Adipocyte (in vitro differentiated cells): ENCODE measurements around the gene PLA2R1.

Experiments
- DNase-seq: peaks from one replicate; pipeline ENCODE4 v3.0.0-alpha.2; 2015; ENCODE audit warnings: low read depth
- H3K27me3 ChIP-seq: replicated peaks from 2 replicates; pipeline ENCODE4 v1.7.0; 2013; ENCODE audit warnings: mild to moderate bottlenecking, low read length, moderate library complexity; ENCODE audit not compliant: control insufficient read depth, insufficient read depth
- H3K36me3 ChIP-seq: 2 replicates; pipeline ENCODE4 v1.7.0; 2013; ENCODE audit warnings: low read length, mild to moderate bottlenecking, moderate library complexity; ENCODE audit not compliant: control insufficient read depth, insufficient read depth, severe bottlenecking
- H3K4me1 ChIP-seq: 2 replicates; pipeline ENCODE4 v1.7.0; 2013; ENCODE audit warnings: mild to moderate bottlenecking, low read length, moderate library complexity; ENCODE audit not compliant: control insufficient read depth, insufficient read depth
- H3K4me3 ChIP-seq: 2 replicates; pipeline ENCODE4 v1.7.0; 2013; ENCODE audit warnings: mild to moderate bottlenecking, low read length, moderate library complexity
- H3K9ac ChIP-seq: 2 replicates; pipeline ENCODE4 v1.7.0; 2013; ENCODE audit warnings: mild to moderate bottlenecking, low read length, moderate library complexity
- H3K9me3 ChIP-seq: 2 replicates; pipeline ENCODE4 v1.7.0; 2013; ENCODE audit warnings: mild to moderate bottlenecking, low read length, moderate library complexity; ENCODE audit not compliant: control insufficient read depth

The PLA2R1 gene

DNA sequence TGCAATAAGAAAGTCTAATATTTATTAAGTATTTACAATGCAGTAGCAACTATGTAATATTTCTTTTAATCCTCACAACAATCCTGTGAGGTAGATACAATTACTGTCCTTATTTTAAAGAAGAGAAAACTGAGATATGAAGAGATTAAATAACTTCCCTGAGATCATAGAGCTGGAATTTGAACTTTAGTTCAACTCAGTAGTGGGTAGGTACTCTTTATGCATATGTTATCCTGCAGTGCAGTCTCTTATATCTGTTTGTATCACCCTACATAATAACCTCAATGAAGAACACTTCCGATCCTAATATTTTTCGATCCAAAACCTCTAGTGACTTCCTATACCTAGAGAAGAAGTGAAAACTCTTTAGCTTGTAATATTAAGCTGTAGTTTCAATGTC, 64.2 kb downstream of the PLA2R1 start:
- no peaks in the 10 kb centered on the region for H3K27me3 ChIP-seq
- DNase-seq, result no peak
- H3K36me3 ChIP-seq, result peaks cover 24% of the 10 kb centered on the region
- H3K4me1 ChIP-seq, result peaks cover 16% of the 10 kb centered on the region
- H3K9me3 ChIP-seq, result peaks cover 24% of the 10 kb centered on the region
- H3K4me3 ChIP-seq, result no peak overlapping the region
- H3K9ac ChIP-seq, result no peak overlapping the region

DNA sequence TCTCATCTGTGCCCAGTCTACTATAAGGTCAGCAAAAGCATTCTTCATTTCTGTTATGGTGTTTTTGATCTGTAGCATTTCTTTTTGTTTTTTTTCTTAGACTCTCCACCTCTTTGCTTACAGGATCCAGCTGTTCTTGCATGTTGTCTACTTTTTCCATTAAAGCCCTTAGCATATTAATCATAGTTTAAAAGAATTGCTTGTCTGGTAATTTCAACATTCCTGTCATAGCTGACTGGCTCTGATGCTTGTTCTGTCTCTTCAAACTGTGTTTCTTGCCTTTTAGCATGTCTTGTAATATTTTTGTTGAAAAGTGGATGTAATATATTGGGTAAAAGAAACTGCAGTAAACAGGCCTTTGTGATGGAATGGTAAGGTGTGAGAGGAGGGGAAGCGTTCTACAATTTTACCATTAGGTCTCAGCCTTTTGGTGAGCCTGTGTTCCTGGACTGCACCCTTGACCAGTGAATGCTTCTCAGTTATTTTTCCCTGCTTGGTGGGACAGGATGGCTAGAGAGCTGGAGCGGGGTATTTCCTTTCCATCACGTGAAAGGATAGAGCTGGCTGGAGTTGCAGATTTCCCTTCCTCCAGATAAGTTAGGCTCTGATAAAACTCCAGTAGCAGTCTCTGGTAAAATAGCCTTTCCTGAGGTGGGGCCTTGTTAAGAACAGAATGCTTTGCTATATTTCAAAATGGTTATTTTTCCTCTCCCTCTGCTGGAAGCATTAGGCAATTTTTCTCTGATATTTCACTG, 65.4 kb downstream of the PLA2R1 start:
- H3K27me3 ChIP-seq, result no peaks in the 10 kb centered on the region
- peak overlapping the region; percentile 51 for H3K4me3 ChIP-seq
- H3K9ac ChIP-seq, result peak overlapping the region; percentile 32
- peaks cover 16% of the 10 kb centered on the region for H3K4me1 ChIP-seq
- peak; percentile 81 for DNase-seq
- peaks cover 20% of the 10 kb centered on the region for H3K36me3 ChIP-seq
- peaks cover 24% of the 10 kb centered on the region for H3K9me3 ChIP-seq

DNA sequence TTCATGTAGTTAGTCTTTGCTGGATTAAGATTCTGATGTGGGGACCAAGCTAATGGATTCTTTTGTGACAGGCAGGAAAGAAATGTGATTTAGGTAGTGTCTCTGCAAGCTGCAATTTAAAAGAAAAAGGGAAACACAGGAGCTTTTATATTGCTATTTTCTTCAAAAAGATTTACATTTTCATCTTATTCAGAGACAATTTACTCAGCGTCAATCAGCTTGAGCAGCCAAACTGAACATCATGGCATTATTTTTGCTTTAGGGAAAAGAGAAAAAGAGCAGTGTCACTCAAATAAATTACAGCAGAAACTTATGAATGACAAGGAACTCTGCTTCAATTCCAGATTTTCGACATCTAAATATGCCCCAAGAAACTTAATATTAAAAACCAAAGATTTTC, 67.4 kb downstream of the PLA2R1 start:
- Histone ChIP-seq H3K4me3 (no peak overlapping the region), H3K9ac (no peak overlapping the region)

DNA sequence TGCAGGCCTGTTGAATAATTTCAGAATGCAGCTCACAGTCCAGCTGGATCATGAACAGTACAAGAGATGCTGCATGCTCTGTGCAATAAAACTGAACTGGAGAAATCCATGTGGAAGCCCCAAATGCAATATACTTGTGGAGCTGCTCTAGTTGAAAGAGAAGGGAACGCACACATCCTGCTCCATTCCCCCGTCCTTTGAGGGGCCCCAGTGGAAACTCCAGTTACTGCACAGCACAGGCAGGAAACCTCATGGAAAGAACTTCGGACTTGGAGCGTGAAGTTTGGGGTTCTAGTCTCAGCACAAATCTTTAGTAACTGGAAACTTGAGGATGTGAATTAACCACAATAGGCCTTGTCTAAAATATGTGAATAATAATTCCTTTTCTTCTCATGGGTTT, 73.2 kb downstream of the PLA2R1 start:
- Histone ChIP-seq H3K9me3 (no peaks in the 10 kb centered on the region), H3K4me3 (no peak overlapping the region), H3K36me3 (peaks cover 14% of the 10 kb centered on the region), H3K4me1 (no peaks in the 10 kb centered on the region), H3K27me3 (no peaks in the 10 kb centered on the region), H3K9ac (no peak overlapping the region)
- DNase-seq, result no peak

More for the DNA sequence above, 67.4 kb downstream of the PLA2R1 start:
- Histone ChIP-seq H3K36me3 (peaks cover 12% of the 10 kb centered on the region), H3K27me3 (no peaks in the 10 kb centered on the region), H3K4me1 (peaks cover 16% of the 10 kb centered on the region), H3K9me3 (peaks cover 12% of the 10 kb centered on the region)
- no peak for DNase-seq

DNA sequence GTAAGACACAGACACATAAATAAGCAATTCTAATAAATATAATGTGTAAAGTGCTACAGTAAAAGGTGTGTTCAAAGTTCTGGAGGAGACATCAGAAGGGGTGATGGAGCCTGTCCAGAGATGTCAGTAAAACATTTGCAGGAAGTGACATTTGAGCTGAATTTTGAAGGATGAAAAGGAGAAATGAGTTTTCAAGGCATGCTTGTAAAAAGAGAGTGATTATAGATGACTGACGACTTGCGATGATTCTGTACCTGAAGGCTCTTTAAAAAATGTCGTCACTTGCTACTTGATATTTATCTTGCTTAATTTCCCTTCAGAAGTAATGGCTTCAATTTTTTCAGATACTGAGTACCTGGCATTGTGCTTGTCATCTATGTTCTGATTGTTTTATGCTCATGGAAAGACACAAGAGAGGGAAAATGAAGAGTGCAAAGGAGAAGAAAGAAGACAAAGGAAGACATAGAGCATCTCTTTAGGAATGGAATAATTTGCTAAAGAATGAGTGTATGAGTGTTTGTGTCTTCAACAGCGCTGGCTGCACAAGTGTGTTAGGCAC, 73.9 kb downstream of the PLA2R1 start:
- DNase-seq, result no peak
- no peak overlapping the region for H3K9ac ChIP-seq
- H3K27me3 ChIP-seq, result no peaks in the 10 kb centered on the region
- H3K4me3 ChIP-seq, result no peak overlapping the region
- H3K9me3 ChIP-seq, result no peaks in the 10 kb centered on the region
- peaks cover 2% of the 10 kb centered on the region for H3K4me1 ChIP-seq
- peaks cover 14% of the 10 kb centered on the region for H3K36me3 ChIP-seq

- Histone ChIP-seq H3K9me3 (no peaks in the 10 kb centered on the region), H3K4me1 (peaks cover 15% of the 10 kb centered on the region), H3K4me3 (no peak overlapping the region), H3K9ac (no peak overlapping the region), H3K27me3 (no peaks in the 10 kb centered on the region), H3K36me3 (peaks cover 14% of the 10 kb centered on the region)
- no peak for DNase-seq
Measured at GRCh38 chr2:159987181-159987580, 75.2 kb downstream of the PLA2R1 start.

DNA sequence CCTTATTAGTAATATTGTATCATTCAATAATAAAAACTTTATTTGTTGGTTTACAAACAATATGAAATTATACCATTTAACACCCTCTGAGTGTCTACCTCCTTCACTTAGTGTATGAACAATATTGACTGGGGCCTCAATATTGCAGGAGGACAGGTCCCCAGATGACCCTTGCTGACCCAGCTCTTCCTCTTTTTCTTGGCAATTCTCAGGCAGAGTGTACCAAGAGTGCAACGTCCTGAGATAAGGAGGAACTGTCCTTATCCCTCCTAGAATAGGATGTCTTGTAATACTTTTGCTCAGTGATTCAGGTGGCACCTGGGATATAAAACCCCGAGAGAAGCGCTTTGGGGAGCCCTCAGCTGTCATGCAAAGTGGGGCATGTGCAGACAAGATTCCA, 76.8 kb downstream of the PLA2R1 start:
- no peak overlapping the region for H3K4me3 ChIP-seq
- H3K9me3 ChIP-seq, result no peaks in the 10 kb centered on the region
- DNase-seq, result no peak
- no peaks in the 10 kb centered on the region for H3K27me3 ChIP-seq
- H3K36me3 ChIP-seq, result peaks cover 14% of the 10 kb centered on the region
- no peak overlapping the region for H3K9ac ChIP-seq
- peaks cover 20% of the 10 kb centered on the region for H3K4me1 ChIP-seq

- no peak for DNase-seq
- H3K36me3 ChIP-seq, result peaks cover 20% of the 10 kb centered on the region
Measured at GRCh38 chr2:159984034-159984433, 78.4 kb downstream of the PLA2R1 start.

GRCh38 chr2:159982842-159983785, 79.3 kb downstream of the PLA2R1 start:
- Histone ChIP-seq H3K9ac (peak overlapping the region; percentile 0), H3K4me1 (peaks cover 20% of the 10 kb centered on the region), H3K36me3 (peaks cover 25% of the 10 kb centered on the region), H3K4me3 (no peak overlapping the region), H3K9me3 (no peaks in the 10 kb centered on the region), H3K27me3 (no peaks in the 10 kb centered on the region)
- DNase-seq, result peak; percentile 67

More at GRCh38 chr2:159984034-159984433, 78.4 kb downstream of the PLA2R1 start:
- no peak overlapping the region for H3K9ac ChIP-seq
- peaks cover 20% of the 10 kb centered on the region for H3K4me1 ChIP-seq
- no peak overlapping the region for H3K4me3 ChIP-seq
- no peaks in the 10 kb centered on the region for H3K9me3 ChIP-seq
- no peaks in the 10 kb centered on the region for H3K27me3 ChIP-seq

DNA sequence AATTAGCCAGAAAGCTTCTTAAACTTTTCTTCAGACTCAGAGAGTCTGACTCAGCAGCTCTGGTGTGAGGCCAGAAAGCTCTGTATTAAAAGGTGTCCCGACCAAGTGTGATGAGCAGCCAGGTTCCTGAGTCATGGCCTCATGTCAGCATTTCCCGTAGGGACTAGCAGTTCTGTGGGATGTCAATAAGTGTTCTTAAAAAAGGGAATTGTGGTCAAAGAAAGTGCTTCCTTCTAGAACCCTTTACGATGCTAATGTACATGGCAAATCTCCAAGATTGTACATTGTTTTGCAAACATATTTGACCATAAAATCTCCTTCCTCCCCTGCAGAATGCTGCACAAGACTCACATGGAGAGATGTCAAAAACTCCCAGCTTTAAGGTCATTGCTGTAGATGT, 80.1 kb downstream of the PLA2R1 start:
- no peak overlapping the region for H3K4me3 ChIP-seq
- peak; percentile 31 for DNase-seq

GRCh38 chr2:159976527-159977160, 85.8 kb downstream of the PLA2R1 start:
- H3K27me3 ChIP-seq, result no peaks in the 10 kb centered on the region
- no peak overlapping the region for H3K4me3 ChIP-seq
- peaks cover 38% of the 10 kb centered on the region for H3K36me3 ChIP-seq
- no peaks in the 10 kb centered on the region for H3K9me3 ChIP-seq
- DNase-seq, result no peak
- no peak overlapping the region for H3K9ac ChIP-seq
- H3K4me1 ChIP-seq, result no peaks in the 10 kb centered on the region

More for the DNA sequence above, 80.1 kb downstream of the PLA2R1 start:
- Histone ChIP-seq H3K36me3 (peaks cover 24% of the 10 kb centered on the region), H3K9me3 (no peaks in the 10 kb centered on the region), H3K9ac (no peak overlapping the region), H3K27me3 (no peaks in the 10 kb centered on the region), H3K4me1 (peaks cover 20% of the 10 kb centered on the region)
